HG02852 (cell line): ENCODE data around the gene OXNAD1.

Source experiments
- ATAC-seq: cut with Tn5 transposase; IDR thresholded peaks from one replicate; pipeline ENCODE4 v1.9.1; 2021; ENCODE audit warnings: mild to moderate bottlenecking, moderate library complexity; ENCODE audit not compliant: unreplicated experiment

Gene OXNAD1

DNA sequence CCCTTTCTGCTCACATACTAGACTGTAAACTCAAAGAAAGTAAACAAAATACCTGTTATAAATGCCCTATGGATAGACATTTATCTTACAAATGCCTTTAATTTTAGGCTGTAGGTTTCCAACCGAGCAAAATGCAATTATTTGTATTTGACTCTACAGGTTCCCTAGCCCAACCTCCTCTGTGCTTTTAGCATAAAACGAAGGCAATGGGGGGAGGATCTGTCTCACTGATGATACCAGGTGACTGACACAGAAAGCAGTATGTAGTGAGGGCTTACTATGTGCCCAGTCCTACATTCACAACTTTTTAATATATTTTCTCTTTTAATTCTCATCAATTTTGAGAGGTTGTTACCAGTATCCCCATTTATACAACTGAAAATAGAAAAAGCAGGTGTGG, 87.4 kb downstream of the OXNAD1 start:
- ATAC-seq = no peak

- no peak for ATAC-seq
Measured at GRCh38 chr3:16354291-16354690, 89.3 kb downstream of the OXNAD1 start.
